GM12801 (cell line): Measurements from ENCODE around the gene DYNLT1.

Experiments used
- TF ChIP-seq, protein P1 (sequence below): IDR thresholded peaks from one replicate; pipeline ENCODE4 v1.5.1; 2011; ENCODE audit warnings: control low read depth; ENCODE audit not compliant: insufficient read length; ENCODE audit errors: extremely low read depth

DYNLT1 gene

DNA sequence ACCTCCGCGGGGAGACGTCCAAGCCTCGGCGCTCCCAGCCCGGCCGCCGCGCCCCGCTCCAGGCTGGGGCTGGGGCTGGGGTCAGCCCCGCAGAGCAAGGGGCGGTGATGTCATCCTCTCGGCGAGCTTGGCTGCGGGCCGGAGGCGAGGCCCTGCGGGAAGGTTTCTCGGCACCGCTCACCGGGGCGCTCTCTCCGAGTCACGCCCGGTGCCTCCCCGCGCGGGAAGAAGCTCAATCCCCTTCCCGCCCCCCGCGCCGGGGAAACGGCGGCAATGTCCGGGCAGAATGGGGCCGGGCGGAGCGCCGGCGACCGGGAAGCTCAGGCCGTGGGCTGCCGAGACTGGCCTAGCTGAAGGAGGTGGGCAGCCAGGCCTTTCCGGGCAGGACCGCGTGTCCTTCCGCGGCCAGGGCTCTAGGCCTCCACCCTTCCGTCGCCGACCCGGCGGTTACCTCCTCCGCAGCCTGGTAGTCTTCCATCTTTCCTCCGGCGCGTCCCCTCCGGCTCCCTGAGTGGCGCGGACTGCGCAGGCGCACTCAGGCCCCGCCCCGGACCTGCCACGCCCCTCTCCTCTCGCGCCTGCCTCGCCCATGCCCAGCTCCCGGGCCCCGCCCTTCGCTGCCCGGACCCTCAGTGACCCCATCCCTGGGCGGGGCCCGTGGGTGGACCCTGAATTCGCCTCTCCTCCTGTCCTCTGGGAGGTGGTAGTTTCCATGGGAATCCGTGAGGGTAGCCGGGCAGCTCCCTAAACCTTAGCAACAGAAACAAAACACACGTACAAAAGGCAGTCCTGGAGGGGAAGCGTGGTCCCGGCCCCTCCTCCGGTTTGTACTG, at the start of gene DYNLT1:
DYNLT1 (minus strand) TSS at position 513 of the 833 bp plus-strand sequence; CDS start at position 478, 35 bp downstream.
- TF ChIP-seq, protein P1, sequence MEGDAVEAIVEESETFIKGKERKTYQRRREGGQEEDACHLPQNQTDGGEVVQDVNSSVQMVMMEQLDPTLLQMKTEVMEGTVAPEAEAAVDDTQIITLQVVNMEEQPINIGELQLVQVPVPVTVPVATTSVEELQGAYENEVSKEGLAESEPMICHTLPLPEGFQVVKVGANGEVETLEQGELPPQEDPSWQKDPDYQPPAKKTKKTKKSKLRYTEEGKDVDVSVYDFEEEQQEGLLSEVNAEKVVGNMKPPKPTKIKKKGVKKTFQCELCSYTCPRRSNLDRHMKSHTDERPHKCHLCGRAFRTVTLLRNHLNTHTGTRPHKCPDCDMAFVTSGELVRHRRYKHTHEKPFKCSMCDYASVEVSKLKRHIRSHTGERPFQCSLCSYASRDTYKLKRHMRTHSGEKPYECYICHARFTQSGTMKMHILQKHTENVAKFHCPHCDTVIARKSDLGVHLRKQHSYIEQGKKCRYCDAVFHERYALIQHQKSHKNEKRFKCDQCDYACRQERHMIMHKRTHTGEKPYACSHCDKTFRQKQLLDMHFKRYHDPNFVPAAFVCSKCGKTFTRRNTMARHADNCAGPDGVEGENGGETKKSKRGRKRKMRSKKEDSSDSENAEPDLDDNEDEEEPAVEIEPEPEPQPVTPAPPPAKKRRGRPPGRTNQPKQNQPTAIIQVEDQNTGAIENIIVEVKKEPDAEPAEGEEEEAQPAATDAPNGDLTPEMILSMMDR, result no peak

- TF ChIP-seq, protein P1, result no peak
Observed at GRCh38 chr6:158688860-158689259, 44.3 kb upstream of the DYNLT1 start.

- TF ChIP-seq, protein P1, result no peak
Observed at GRCh38 chr6:158687506-158687905, 43.0 kb upstream of the DYNLT1 start.

DNA sequence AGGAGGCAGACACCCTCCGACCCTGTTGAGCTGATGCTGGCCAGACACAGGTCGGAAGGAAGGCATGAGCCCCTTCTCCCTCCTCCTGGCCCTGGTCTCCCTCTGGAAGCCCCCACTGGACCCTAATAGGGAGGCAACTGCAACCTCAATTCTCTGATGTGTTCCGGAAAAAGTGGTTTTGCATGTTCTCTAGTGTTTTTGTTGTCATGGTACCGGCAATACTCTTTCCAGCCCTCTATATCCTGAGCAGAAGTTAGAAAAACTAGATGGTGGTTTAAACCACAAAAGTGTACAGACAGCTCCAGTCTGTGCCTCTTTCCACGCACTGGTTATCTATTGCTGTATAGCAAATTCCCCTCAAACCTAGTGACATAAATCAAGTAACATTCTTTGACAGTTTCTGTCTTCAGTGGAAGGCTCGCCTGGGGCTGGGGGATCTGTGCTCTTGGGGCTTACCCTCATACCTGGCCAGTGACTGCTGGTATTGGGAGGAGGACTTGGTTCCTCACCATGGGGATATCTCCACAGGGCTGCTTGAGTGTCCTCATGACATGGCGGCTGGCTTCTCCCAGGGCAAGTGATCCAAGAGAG, 42.3 kb upstream of the DYNLT1 start:
- TF ChIP-seq, protein P1, result no peak

DNA sequence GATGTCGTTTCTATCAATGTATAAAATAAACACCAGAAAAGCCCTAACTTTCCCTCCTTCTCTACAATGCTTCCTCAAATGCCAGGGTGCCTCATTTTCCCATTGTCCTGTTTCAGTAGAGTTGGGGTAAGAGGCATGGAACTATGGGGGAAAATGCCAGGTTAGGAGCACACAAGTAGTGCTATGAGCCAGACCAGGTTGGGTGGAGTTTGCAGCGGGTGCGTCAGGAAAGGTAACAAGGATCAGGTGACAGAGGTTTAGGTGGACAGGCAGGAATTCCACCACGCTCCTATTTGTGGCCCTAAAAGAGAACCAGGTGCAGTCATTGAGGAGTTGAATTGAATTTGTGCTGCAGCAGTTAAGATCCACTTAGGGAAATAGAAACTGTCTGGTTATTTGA, 41.8 kb upstream of the DYNLT1 start:
- TF ChIP-seq, protein P1, result no peak

DNA sequence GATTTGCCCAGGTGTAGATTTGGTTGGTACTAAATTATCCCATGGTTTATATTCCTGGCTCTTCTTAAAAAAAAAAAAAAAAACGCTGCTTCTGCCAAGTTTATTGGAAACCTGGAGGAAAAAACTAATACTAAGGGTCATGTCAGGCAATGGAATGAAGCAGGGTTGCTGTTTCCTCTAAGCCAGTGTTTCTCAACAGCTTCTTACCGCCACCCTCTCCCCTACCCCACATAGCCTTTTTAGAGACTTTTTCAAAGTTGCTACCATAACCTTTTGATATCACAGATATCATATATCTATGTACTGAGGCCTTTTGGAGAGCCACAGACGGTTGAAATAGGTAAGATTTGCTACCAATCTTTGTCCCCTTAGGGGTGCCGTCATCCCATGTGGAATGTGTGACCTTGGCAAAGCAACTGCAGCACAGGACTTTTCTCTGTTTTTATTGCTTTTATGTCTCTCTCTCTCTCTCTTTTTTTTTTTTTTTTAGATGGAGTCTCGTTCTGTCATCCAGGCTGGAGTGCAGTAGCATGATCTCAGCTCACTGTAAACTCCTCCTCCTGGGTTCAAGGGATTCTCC, 40.3 kb upstream of the DYNLT1 start:
- TF ChIP-seq, protein P1, result no peak

DNA sequence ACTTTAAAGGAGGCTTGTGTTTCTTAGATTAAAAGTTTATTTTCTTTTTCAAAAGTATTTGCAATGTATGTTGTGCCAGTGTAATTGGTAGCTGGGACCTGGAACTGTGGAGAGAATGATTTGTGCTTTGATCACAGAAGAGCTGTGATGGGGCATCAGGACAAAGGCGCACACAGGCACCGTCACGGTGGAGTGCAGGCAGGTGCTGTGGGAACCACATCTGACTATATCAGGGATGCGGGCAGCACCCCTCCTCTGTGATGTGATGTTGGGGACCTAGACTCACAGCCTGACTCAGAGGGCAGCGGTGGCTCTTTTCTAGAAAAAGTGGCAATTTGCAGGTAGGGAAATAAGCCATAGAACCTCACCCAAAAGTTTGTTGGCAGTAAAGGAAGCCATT, 39.8 kb upstream of the DYNLT1 start:
- TF ChIP-seq, protein P1, result no peak
